Measurements from ENCODE around the gene LRRC34.

Gene LRRC34

DNA sequence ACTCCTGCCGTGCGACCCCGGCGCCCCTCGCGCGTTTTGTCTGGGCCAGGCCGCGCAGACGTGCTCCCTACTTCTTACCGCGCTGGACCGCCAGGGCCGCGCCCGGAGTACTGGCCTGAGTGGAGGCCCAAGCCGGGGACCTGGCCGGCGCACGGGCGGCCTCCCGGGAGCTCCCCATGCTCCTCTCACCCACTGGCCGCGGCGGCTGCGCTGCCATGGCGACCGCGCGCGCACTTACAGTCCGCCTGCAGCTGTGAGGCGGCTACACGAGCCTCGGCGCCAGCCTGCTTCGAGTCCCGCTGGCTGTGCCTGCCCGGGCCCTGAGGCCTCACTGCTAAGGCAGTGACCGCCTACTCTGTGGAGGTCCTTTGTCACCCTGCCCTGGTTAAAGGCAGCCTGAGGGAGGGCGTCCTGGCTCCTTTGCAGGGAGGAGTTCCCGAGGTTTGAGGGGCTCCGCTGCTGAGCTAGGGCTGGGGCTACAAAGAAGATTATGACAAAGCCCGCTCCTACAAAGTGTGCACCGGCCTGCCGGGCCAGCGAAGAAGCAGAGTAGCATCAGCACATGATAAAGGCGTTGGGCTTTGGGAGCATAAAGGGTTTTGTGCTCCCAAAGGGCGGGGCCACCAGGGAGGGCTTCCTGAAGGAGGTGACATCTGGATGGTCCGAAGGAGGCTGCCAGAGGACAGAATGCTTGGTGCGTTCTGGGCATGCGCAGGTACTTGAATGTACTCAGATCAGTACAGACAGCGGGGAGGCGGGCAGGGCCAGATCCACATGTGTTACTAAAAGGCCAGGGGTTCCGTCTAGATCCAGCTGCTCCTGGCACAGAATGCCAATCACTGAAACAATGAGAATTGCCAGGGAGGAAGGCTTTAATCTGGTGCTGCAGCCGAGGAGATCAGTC is at the start of gene LRRC34, which contains the start of gene LRRIQ4:
Gene LRRC34, minus strand, starts transcription at position 573 of the 904 bp plus-strand sequence. Its CDS starts 356 bp downstream, at position 217.
Gene LRRIQ4, plus strand, starts transcription at position 539 of the 904 bp plus-strand sequence. CDS start 9,052 bp downstream, outside the sequence.
- DNase-seq (ENCODE audit: low spot score) = peak; percentile 60

- no peak for DNase-seq (ENCODE audit: low spot score)
These were observed 49.2 kb upstream of the LRRC34 start for GRCh38 chr3:169861871-169862270.

GRCh38 chr3:169857811-169858210 is 45.1 kb upstream of the LRRC34 start:
- no peak for DNase-seq (ENCODE audit: low spot score)

DNA sequence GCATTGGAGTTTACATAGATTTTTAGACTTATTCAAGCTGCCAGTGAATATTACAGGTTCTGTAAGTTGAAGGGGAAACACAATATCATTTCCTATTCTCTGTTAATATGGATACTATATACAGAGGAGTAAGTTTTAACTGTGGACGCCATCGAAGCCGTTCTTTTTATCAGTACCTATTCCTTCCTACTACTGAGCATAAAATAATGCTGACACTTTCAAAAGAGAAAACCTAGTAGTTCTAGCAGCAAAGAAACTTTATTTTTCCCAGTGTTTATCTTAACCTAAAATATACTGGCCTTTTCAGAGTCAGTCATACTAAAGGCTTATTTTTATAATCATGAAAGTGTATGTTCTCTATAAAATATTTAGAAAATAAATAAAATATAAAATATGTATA is 42.8 kb upstream of the LRRC34 start:
- no peak for DNase-seq (ENCODE audit: low spot score)

GRCh38 chr3:169850618-169851017 is 37.9 kb upstream of the LRRC34 start:
- DNase-seq (ENCODE audit: low spot score) = no peak

- DNase-seq (ENCODE audit: low spot score) = no peak
These were observed 36.0 kb upstream of the LRRC34 start for GRCh38 chr3:169848741-169849140.

DNA sequence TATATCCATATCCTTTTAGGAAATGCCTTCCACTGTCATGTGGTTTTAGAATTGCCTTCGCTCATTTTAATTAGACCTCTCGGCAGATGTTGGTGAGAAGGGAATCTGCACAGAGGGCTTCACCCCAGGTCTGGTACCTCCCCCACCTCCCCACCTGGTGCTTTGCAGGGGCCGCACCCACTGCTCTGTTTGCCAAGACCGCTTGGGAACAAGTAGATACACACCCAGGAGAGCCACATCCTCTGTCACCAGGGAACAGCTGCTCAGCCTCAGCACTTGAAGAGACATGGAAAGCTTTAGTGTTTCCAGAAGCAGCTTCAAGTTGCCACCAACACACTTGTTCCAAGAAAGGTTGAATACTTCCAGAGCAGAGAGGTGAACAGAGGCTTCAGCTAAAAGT is 35.2 kb upstream of the LRRC34 start:
- no peak for DNase-seq (ENCODE audit: low spot score)

DNA sequence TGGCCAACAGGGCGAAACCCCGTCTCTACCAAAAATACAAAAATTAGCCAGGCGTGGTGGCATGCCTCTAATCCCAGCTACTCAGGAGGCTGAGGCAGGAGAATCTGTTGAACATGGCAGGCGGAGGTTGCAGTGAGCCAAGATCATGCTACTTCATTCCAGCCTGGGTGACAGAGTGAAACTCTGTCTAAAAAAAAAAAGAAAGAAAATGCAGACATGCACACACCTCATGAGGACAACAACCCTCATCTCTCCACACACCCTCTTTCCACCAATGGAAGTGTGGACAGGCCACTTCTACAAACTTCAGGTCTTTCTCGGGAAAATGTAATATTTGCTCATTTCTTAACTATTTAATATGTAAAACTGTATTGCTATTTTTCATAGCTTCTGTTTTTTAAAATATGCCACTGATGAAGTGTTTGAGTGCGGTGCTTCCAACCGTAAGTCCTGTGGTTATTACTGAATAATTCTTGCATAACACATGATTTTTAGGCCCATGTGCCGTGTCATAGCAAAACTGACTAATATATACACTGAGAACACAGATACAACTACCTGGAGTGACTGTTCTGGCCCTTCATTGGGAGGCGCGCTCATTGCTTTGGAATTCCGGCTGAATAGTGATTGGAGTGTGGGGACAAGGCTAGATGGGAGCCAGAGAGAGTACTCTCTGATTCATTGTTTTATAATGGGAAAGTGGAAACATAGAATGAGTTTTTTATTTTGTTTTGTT is 33.9 kb upstream of the LRRC34 start:
- DNase-seq (ENCODE audit: low spot score) = no peak

DNA sequence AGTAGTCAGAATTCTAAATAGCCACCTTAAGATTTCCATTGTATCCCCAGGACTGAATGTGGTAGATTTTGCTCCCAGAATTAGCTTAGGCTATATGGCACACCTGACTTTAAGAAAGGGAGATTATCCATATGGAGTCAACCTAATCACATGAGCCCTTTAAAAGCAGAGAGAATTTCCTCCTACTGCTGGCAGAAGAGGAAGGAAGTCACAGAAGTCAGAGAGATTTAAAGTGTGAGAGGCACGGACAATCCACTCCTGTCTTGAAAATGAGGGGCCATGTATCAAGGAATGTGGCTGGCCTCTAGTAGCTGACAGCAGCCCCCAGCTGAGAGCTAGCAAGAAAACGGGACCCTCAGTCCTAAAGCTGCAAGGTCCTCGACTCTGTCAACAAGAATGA is 30.3 kb upstream of the LRRC34 start:
- no peak for DNase-seq (ENCODE audit: low spot score)

GRCh38 chr3:169841171-169841570 is 28.5 kb upstream of the LRRC34 start:
- no peak for DNase-seq (ENCODE audit: low spot score)

DNA sequence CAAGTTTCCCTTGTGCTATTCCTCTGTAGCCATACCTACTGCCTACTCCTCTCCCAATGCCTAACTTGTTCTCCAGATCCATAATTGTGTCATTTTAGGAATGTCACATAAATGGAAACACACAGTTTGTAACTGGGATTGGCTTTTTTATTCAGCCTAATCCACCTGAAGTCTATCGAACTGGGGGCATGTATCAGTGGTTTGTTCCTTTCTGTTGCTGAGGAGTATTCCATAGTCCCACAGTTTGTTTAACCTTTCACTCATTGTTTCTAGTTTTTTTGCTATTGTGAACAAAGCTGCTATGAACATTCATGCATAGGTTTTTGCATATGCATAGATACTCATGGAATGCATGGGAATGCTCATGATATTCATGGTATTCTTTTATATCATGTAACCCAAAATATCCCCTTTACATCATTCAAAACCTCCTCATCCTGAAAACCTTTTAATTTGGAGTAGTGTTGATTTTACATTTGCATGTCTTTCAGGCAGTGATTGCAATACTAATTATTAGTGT is 25.9 kb upstream of the LRRC34 start:
- DNase-seq (ENCODE audit: low spot score) = no peak

GRCh38 chr3:169836942-169837275 is 24.2 kb upstream of the LRRC34 start:
- no peak for DNase-seq (ENCODE audit: low spot score)

- DNase-seq (ENCODE audit: low spot score) = no peak
These were observed 23.6 kb upstream of the LRRC34 start for GRCh38 chr3:169836078-169836941.

DNA sequence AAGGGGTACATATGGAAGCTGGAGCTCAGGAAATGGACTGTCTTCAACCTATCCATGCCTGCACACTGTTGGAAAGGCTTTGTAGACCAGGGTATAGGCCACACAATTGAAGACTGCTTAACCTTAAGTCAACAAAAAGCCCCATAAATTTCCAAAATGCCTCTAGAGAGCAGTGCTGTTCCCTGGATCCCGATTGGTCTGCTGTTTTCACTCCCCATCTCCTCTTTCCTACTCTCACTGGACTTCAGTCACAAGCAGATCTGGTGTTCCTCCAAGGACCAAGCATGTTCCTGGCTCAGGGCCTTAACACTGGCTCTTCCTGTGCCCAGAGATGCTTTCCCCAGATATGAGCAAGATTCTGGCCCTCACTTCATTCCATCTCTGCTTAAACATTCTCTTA is 22.8 kb upstream of the LRRC34 start:
- no peak for DNase-seq (ENCODE audit: low spot score)

DNA sequence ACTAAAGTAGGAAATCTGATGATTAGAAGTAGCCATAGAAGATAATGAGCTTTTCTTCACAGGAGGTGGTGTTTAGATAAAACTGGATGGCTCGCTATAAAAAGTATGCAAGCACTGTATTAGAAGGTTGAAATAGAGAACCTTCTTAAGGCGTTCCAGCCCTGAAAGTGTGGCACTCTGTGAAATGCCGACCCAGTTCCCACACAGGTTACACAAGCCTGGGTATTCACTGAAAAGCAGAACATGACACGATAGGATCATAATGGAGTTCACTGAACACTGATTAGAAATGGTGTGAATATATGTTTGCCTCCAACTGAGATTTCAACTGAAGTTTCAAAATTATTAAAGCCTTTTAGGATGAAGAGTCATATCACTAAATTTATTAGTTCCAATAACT is 15.0 kb upstream of the LRRC34 start:
- DNase-seq (ENCODE audit: low spot score) = no peak

GRCh38 chr3:169825316-169825715 is 12.6 kb upstream of the LRRC34 start:
- no peak for DNase-seq (ENCODE audit: low spot score)

DNA sequence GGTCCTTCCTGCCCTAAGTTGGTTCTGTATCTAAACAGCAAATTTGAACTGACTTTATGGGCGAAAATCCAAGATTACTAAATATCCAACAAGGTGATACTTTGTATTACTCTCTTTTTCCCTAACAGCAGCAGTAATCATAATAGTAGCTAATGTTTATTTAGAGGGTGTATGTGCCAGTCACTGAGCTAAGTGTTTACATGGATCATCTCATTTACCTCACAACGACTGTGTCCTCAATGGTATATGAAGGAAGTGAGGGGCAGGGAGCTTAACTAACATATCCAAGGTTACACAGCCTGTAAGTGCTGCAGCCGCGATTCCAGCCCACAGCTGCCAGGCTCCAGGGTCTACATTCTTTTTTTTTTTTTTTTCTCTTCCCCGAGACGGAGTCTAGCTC is 10.3 kb upstream of the LRRC34 start:
- DNase-seq (ENCODE audit: low spot score) = no peak

- DNase-seq (ENCODE audit: low spot score) = no peak
These were observed 9.8 kb upstream of the LRRC34 start for GRCh38 chr3:169822540-169822939.

- no peak for DNase-seq (ENCODE audit: low spot score)
These were observed 9.4 kb upstream of the LRRC34 start for GRCh38 chr3:169822091-169822490.

- DNase-seq (ENCODE audit: low spot score) = no peak
These were observed 5.6 kb upstream of the LRRC34 start for GRCh38 chr3:169818316-169818715.

DNA sequence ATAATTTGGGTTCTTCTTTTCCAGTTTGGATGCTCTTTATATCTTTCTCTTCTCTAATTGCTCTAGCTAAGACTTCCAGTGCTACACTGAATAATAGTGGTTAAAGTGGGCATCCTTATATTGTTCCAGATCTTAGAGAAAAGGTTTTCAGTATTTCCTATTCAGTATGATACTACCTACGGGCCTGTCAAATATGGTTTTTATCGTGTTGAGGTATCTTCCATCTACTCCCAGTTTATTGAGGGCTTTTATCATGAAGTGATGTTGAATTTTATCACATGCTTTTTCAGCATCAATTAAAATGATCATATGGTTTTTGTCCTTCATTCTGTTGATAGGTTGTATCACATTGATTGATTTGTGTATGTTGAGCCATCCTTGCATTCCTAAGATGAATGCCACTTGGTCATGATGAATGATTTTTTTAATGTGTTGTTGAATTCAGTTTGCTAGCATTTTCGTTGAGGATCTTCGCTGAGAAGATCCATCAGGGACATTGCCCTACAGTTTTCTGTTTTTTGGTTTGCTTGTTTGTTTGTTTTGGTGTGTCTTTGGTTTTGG is 3.0 kb upstream of the LRRC34 start:
- DNase-seq (ENCODE audit: low spot score) = no peak
